DND-41 (cell line): Measurements from ENCODE around the gene NUAK1.

ENCODE experiments used
- ATAC-seq: fragments of 200-7000 bp; cut with Tn5 transposase; 3 replicates; pipeline ENCODE4 v1.9.1; 2021; ENCODE audit warnings: low read depth; ENCODE audit not compliant: insufficient read depth
- DNase-seq: peaks from one replicate; pipeline ENCODE4 v3.0.0-alpha.2; 2020
- H2AFZ ChIP-seq: 2 replicates; pipeline ENCODE4 v1.6.0; 2012; ENCODE audit warnings: low read depth, low read length
- H3K27ac ChIP-seq: 2 replicates; pipeline ENCODE4 v1.5.1; 2012; ENCODE audit warnings: low read length, inconsistent platforms
- H3K27me3 ChIP-seq: fragments of 200-600 bp; sonication (generic); 2 replicates; pipeline ENCODE4 v1.6.0; 2012; ENCODE audit warnings: low read length, mild to moderate bottlenecking, inconsistent platforms; ENCODE audit not compliant: insufficient read depth, poor library complexity
- H3K36me3 ChIP-seq: 2 replicates; pipeline ENCODE4 v1.5.1; 2012; ENCODE audit warnings: low read length, inconsistent platforms; ENCODE audit not compliant: insufficient read depth
- H3K4me1 ChIP-seq: 2 replicates; pipeline ENCODE4 v1.5.1; 2012; ENCODE audit warnings: mild to moderate bottlenecking, low read length; ENCODE audit not compliant: insufficient read depth
- H3K4me2 ChIP-seq: 2 replicates; pipeline ENCODE4 v1.6.0; 2012; ENCODE audit warnings: mild to moderate bottlenecking, moderate library complexity, low read length, inconsistent platforms; ENCODE audit not compliant: insufficient read depth
- H3K4me3 ChIP-seq, 2 experiments: fragments of 200-600 bp in 1 of 2; shearing (Covaris generic) in 1 of 2; 2 replicates each; pipeline ENCODE4 v1.5.1; 2012 to 2016; ENCODE audit warnings: inconsistent platforms in 2 of 2, low read length in 2 of 2, mild to moderate bottlenecking in 2 of 2, low read depth in 1 of 2, moderate library complexity in 1 of 2
- H3K79me2 ChIP-seq: 2 replicates; pipeline ENCODE4 v1.6.0; 2012; ENCODE audit warnings: low read length, inconsistent platforms; ENCODE audit not compliant: insufficient read depth
- H3K9ac ChIP-seq: 2 replicates; pipeline ENCODE4 v1.6.0; 2012; ENCODE audit warnings: low read depth, mild to moderate bottlenecking, inconsistent platforms, low read length, moderate library complexity
- H3K9me3 ChIP-seq: 2 replicates; pipeline ENCODE4 v1.5.1; 2012; ENCODE audit warnings: low read length, moderate library complexity, mild to moderate bottlenecking, inconsistent platforms; ENCODE audit not compliant: insufficient read depth, severe bottlenecking
- H4K20me1 ChIP-seq: 2 replicates; pipeline ENCODE4 v1.6.0; 2012; ENCODE audit warnings: low read length; ENCODE audit not compliant: insufficient read depth
- CTCF ChIP-seq: IDR thresholded peaks from 2 replicates; pipeline ENCODE4 v1.5.1; 2012; ENCODE audit warnings: borderline replicate concordance, low read length, moderate library complexity, mild to moderate bottlenecking; ENCODE audit not compliant: poor library complexity, severe bottlenecking; ENCODE audit errors: extremely low read depth
- EZH2 ChIP-seq: IDR thresholded peaks from 3 replicates; pipeline ENCODE4 v1.6.1; 2012; ENCODE audit warnings: borderline replicate concordance, low read depth, mild to moderate bottlenecking, moderate library complexity, low read length, inconsistent platforms; ENCODE audit not compliant: severe bottlenecking

The NUAK1 gene

GRCh38 chr12:106065506-106065905 lies 73.2 kb downstream of the NUAK1 start:
- H4K20me1 ChIP-seq = no peaks in the 10 kb centered on the region

DNA sequence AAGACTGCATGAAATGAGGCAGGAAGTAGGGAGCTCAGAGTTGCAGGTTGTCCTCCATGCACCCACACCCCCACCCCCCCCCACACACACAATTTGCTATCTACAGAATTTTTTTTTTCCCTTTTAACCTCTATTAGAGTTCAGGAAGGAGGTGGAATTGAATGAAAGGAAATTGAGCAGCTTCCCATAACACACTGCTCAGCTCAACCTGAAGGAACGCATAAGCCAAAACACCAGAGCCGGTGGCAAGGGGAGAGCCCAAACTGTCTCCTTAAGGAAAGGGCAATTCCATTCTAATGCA lies 74.1 kb downstream of the NUAK1 start:
- DNase-seq (no peak), ATAC-seq (no peak)
- Histone ChIP-seq H3K4me1 (no peaks in the 10 kb centered on the region), H3K9ac (no peak overlapping the region), H3K4me3 (no peak overlapping the region), H3K27me3 (no peaks in the 10 kb centered on the region), H3K36me3 (no peaks in the 10 kb centered on the region), H3K27ac (no peak overlapping the region), H3K4me2 (no peak overlapping the region), H2AFZ (no peak overlapping the region), H3K79me2 (no peaks in the 10 kb centered on the region), H3K9me3 (no peaks in the 10 kb centered on the region), H4K20me1 (no peaks in the 10 kb centered on the region)
- no peak for TF ChIP-seq CTCF
- no peak for TF ChIP-seq EZH2

More at GRCh38 chr12:106065506-106065905, 73.2 kb downstream of the NUAK1 start:
- no peak overlapping the region for H2AFZ ChIP-seq
- TF ChIP-seq CTCF (no peak), EZH2 (no peak)
- no peaks in the 10 kb centered on the region for H3K27me3 ChIP-seq
- no peak for ATAC-seq
- no peak overlapping the region for H3K27ac ChIP-seq
- no peaks in the 10 kb centered on the region for H3K79me2 ChIP-seq
- no peak for DNase-seq
- H3K4me1 ChIP-seq = no peaks in the 10 kb centered on the region
- no peak overlapping the region for H3K9ac ChIP-seq
- no peaks in the 10 kb centered on the region for H3K36me3 ChIP-seq
- H3K4me2 ChIP-seq = no peak overlapping the region
- H3K4me3 ChIP-seq = no peak overlapping the region
- no peaks in the 10 kb centered on the region for H3K9me3 ChIP-seq

GRCh38 chr12:106063826-106064720 lies 74.7 kb downstream of the NUAK1 start:
- DNase-seq = no peak

More at GRCh38 chr12:106063826-106064720, 74.7 kb downstream of the NUAK1 start:
- Histone ChIP-seq H3K36me3 (no peaks in the 10 kb centered on the region), H2AFZ (no peak overlapping the region), H3K4me2 (no peak overlapping the region), H3K9me3 (no peaks in the 10 kb centered on the region), H3K4me1 (no peaks in the 10 kb centered on the region), H3K79me2 (no peaks in the 10 kb centered on the region), H3K27me3 (no peaks in the 10 kb centered on the region), H3K4me3 (no peak overlapping the region), H3K9ac (no peak overlapping the region), H4K20me1 (no peaks in the 10 kb centered on the region), H3K27ac (no peak overlapping the region)
- no peak for TF ChIP-seq EZH2
- no peak for TF ChIP-seq CTCF
- no peak for ATAC-seq
